ENCODE measurements around the gene UBE2O. TPM values are rescaled to one million over a fixed set of nuclear protein-coding genes. Genes with fewer than 3 reads are reported as not detected.

UBE2O gene
- total RNA-seq, 1 experiment from 2014 or later, result 19.5 TPM

DNA sequence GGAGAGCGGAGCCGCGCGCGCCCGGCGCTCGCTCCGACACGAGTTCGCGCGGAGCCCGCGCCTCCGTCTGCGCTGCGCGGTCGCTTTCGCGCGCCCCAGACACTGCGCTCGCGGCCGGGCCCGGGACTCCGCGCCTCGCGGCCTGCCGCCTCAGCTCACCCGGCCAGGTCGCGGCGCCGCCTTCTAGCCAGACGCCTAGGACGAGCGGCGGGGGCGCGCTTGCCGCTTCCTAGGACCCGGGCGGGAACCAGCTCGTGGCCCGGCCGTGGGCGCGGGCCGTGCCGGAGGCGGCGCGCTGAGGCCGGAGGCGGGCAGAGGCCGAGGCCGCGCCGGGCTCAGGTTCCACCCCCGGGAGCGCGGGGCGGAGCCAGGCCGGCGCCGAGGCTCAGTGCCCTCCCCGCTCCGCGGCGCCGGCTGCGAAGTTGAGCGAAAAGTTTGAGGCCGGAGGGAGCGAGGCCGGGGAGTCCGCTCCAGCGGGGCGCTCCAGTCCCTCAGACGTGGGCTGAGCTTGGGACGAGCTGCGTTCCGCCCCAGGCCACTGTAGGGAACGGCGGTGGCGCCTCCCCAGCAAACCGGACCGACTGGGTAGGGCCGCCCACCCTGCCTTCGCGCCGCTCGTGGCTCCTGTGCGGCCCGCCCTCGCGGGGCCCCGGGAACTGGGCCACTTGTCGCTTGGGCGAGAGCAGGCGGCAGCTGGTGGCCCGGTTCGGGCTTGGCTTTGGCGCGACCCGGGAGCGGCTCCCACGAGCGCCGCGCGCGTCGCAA is 68.5 kb downstream of the UBE2O start, which contains the start of gene SPHK1:
Gene SPHK1, plus strand, starts transcription at position 388 of the 765 bp plus-strand sequence. CDS start 1,036 bp downstream, outside the sequence.
- H3K27ac Mint-ChIP-seq (ENCODE audit: low read depth, unreplicated experiment), result no peak within 1 kb of the TSS
- DNase-seq (ENCODE audit: unreplicated experiment), result peak; percentile 80
- no peaks in the 10 kb centered on the region for H3K36me3 Mint-ChIP-seq (ENCODE audit: insufficient read depth, unreplicated experiment)
- no peaks in the 10 kb centered on the region for H3K4me1 Mint-ChIP-seq (ENCODE audit: insufficient read depth, unreplicated experiment)
- no peaks in the 10 kb centered on the region for H3K27me3 Mint-ChIP-seq (ENCODE audit: insufficient read depth, unreplicated experiment)
- TF ChIP-seq, protein P1, sequence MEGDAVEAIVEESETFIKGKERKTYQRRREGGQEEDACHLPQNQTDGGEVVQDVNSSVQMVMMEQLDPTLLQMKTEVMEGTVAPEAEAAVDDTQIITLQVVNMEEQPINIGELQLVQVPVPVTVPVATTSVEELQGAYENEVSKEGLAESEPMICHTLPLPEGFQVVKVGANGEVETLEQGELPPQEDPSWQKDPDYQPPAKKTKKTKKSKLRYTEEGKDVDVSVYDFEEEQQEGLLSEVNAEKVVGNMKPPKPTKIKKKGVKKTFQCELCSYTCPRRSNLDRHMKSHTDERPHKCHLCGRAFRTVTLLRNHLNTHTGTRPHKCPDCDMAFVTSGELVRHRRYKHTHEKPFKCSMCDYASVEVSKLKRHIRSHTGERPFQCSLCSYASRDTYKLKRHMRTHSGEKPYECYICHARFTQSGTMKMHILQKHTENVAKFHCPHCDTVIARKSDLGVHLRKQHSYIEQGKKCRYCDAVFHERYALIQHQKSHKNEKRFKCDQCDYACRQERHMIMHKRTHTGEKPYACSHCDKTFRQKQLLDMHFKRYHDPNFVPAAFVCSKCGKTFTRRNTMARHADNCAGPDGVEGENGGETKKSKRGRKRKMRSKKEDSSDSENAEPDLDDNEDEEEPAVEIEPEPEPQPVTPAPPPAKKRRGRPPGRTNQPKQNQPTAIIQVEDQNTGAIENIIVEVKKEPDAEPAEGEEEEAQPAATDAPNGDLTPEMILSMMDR (IDR thresholded peaks at IDR 0.05; ENCODE audit: unreplicated experiment), result no peak
- no TSS peak for BruUV-seq (replicated peaks)
- ChIA-PET CTCF (interaction anchor here (1.0 to 7.8 kb wide), 13 partner anchors 8 to 123 kb away, joined by 3 to 71 read pairs (median 4); partner anchors contain the start of genes PRPSAP1 and UBE2O), POLR2A (interaction anchor here (0.7 to 3.8 kb wide), 13 partner anchors 9 to 357 kb away, joined by 3 to 49 read pairs (median 4); partner anchors contain the start of genes EVPL, PRPSAP1 and RHBDF2)
- H3K9me3 Mint-ChIP-seq (ENCODE audit: unreplicated experiment), result no peaks in the 10 kb centered on the region
- intact Hi-C loops (cut with micrococcal nuclease), result no loop called here
- H3K4me3 Mint-ChIP-seq (ENCODE audit: unreplicated experiment), result peak within 1 kb of the TSS; percentile 79

DNA sequence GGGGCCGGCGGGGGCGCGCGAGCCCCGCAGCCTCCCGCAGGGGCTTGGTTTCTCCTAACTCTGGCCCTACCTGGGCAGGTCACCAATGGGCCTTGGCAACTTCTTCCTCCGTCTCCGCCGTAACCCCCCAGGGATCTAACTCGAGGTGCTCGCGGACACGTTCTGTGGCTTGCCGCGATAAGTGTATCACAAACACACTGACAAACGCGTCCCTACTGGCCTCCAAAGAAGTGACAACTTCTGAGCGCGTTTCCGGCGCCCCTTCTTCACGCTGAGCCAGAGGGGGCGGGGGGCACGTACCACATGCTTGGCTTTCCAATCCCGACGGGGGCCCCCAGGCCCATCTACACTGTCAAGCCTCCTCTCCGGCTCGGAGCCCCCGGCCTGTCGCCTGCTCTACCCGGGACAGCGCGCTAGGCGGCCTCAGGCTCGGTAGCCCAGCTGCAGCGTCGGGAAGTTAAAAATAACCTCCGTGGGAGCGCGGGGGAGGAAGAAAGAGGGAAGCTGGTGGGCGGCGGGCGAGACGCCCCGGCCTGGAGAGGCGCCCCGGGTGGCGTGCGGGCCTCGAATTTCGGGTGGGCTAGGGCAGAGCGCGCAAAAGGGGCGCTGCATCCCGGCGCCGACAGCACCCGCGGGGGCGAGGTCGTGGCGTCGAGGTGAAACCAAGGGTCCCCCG is 69.3 kb downstream of the UBE2O start:
- no TSS peak for BruUV-seq (replicated peaks)
- DNase-seq (ENCODE audit: unreplicated experiment), result peak; percentile 46
- no peaks in the 10 kb centered on the region for H3K4me1 Mint-ChIP-seq (ENCODE audit: insufficient read depth, unreplicated experiment)
- ChIA-PET CTCF (interaction anchor here (1.0 to 7.8 kb wide), 6 partner anchors 9 to 81 kb away, joined by 3 to 71 read pairs (median 12); partner anchors contain the start of gene PRPSAP1), POLR2A (interaction anchor here (0.7 to 3.8 kb wide), 10 partner anchors 8 to 356 kb away, joined by 3 to 49 read pairs (median 4); partner anchors contain the start of genes EVPL, PRPSAP1 and RHBDF2)
- TF ChIP-seq, protein P1 (IDR thresholded peaks at IDR 0.05; ENCODE audit: unreplicated experiment), result peak; percentile 23
- H3K4me3 Mint-ChIP-seq (ENCODE audit: unreplicated experiment), result peak overlapping the region; percentile 79
- no peaks in the 10 kb centered on the region for H3K9me3 Mint-ChIP-seq (ENCODE audit: unreplicated experiment)
- H3K27me3 Mint-ChIP-seq (ENCODE audit: insufficient read depth, unreplicated experiment), result no peaks in the 10 kb centered on the region
- H3K27ac Mint-ChIP-seq (ENCODE audit: low read depth, unreplicated experiment), result no peak overlapping the region
- H3K36me3 Mint-ChIP-seq (ENCODE audit: insufficient read depth, unreplicated experiment), result no peaks in the 10 kb centered on the region
- intact Hi-C loops (cut with micrococcal nuclease), result no loop called here

DNA sequence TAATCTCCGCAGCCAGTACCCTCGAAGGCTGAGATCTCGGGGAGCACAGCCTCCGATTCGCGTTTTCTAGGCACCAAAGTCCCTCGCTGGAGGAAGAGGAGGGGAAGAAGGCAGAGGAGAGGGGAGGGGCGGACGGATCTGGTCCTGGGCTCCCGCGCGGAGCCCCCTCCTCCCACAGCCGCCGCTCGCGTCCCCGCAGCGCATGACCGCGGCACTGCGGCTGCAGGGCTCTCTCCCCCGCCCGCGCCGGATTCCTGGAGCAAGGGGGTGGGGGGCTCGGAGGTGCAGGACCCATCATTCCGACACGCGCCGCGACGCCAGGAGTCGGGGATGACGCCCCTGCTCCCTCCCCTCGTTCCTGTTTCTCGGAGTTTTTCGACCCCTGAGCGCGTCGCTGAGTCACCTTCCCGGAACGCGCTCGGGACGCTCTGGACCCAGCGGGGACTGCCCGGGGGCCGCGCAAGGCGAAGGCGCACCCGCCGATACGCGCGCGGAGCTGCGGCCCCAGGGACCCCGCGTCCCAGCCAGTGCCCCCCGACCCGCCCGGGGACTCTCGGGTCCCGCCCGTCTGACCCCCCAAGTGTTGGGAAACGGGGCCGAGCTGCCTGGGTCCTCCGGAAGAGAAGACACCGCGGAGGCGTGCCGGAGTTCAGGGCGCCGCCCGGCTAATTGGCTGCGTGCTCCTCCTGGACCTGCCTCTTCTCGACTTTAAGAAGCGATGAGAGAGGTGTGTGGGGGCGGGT is 70.0 kb downstream of the UBE2O start:
- intact Hi-C loops (cut with micrococcal nuclease), result no loop called here
- Mint-ChIP-seq H3K27me3 (ENCODE audit: insufficient read depth, unreplicated experiment) (no peaks in the 10 kb centered on the region), H3K27ac (ENCODE audit: low read depth, unreplicated experiment) (no peak overlapping the region), H3K4me3 (ENCODE audit: unreplicated experiment) (peak overlapping the region; percentile 79), H3K36me3 (ENCODE audit: insufficient read depth, unreplicated experiment) (no peaks in the 10 kb centered on the region), H3K9me3 (ENCODE audit: unreplicated experiment) (no peaks in the 10 kb centered on the region), H3K4me1 (ENCODE audit: insufficient read depth, unreplicated experiment) (no peaks in the 10 kb centered on the region)
- DNase-seq (ENCODE audit: unreplicated experiment), result peak; percentile 71
- BruUV-seq (replicated peaks), result no TSS peak
- POLR2A ChIA-PET, result interaction anchor here (0.7 to 3.8 kb wide), 2 partner anchors 30 to 507 kb away, joined by 3 to 49 read pairs; partner anchors contain the start of gene PRPSAP1
- CTCF ChIA-PET, result interaction anchor here (0.5 to 1.2 kb wide), 3 partner anchors 13 to 457 kb away, joined by 3 to 4 read pairs (median 3); no protein-coding TSS in a partner anchor
- TF ChIP-seq, protein P1 (IDR thresholded peaks at IDR 0.05; ENCODE audit: unreplicated experiment), result no peak

Data from MCF 10A (cell line).